ENCODE data around the gene CYTH1.

Gene CYTH1

GRCh38 chr17:78674595-78675315 lies 107.3 kb downstream of the CYTH1 start:
- Histone ChIP-seq H3K36me3 (ENCODE audit: insufficient read depth, low read length) (no peaks in the 10 kb centered on the region), H3K4me2 (ENCODE audit: low read length) (no peak overlapping the region), H4K20me1 (ENCODE audit: insufficient read depth, low read length) (no peaks in the 10 kb centered on the region), H3K9ac (ENCODE audit: low read length) (no peak overlapping the region), H3K9me3 (ENCODE audit: low read length) (no peaks in the 10 kb centered on the region), H3K4me3 (ENCODE audit: low read depth, low read length, poor library complexity, severe bottlenecking) (no peak overlapping the region), H3F3A (ENCODE audit: insufficient read depth, low read length) (no peaks in the 10 kb centered on the region), H3K79me2 (ENCODE audit: insufficient read depth, low read length) (no peaks in the 10 kb centered on the region), H3K27ac (ENCODE audit: low read depth, low read length, poor library complexity, severe bottlenecking) (no peak overlapping the region), H3K4me1 (ENCODE audit: insufficient read depth, low read length, severe bottlenecking) (no peaks in the 10 kb centered on the region), H3K9me2 (ENCODE audit: low read depth, low read length) (no peaks in the 10 kb centered on the region), H2AFZ (ENCODE audit: low read length) (no peak overlapping the region), H3K27me3 (ENCODE audit: insufficient read depth, low read length) (no peaks in the 10 kb centered on the region)
- no peak for TF ChIP-seq CTCF (IDR thresholded peaks at IDR 0.05; ENCODE audit: low read length)
- no peak for TF ChIP-seq EZH2 (IDR thresholded peaks at IDR 0.05; ENCODE audit: borderline replicate concordance, low read length)

GRCh38 chr17:78674156-78674555 lies 107.9 kb downstream of the CYTH1 start:
- H3K4me3 ChIP-seq (ENCODE audit: low read depth, low read length, poor library complexity, severe bottlenecking) = no peak overlapping the region
- H3K27ac ChIP-seq (ENCODE audit: low read depth, low read length, poor library complexity, severe bottlenecking) = no peak overlapping the region
- H3K36me3 ChIP-seq (ENCODE audit: insufficient read depth, low read length) = no peaks in the 10 kb centered on the region

GRCh38 chr17:78673395-78673794 lies 108.7 kb downstream of the CYTH1 start:
- Histone ChIP-seq H3K9me3 (ENCODE audit: low read length) (no peaks in the 10 kb centered on the region), H3K36me3 (ENCODE audit: insufficient read depth, low read length) (no peaks in the 10 kb centered on the region), H3F3A (ENCODE audit: insufficient read depth, low read length) (no peaks in the 10 kb centered on the region), H3K4me1 (ENCODE audit: insufficient read depth, low read length, severe bottlenecking) (no peaks in the 10 kb centered on the region), H3K4me3 (ENCODE audit: low read depth, low read length, poor library complexity, severe bottlenecking) (no peak overlapping the region), H3K9me2 (ENCODE audit: low read depth, low read length) (no peaks in the 10 kb centered on the region), H3K27me3 (ENCODE audit: insufficient read depth, low read length) (no peaks in the 10 kb centered on the region), H2AFZ (ENCODE audit: low read length) (no peak overlapping the region), H3K4me2 (ENCODE audit: low read length) (no peak overlapping the region), H3K27ac (ENCODE audit: low read depth, low read length, poor library complexity, severe bottlenecking) (no peak overlapping the region), H3K79me2 (ENCODE audit: insufficient read depth, low read length) (no peaks in the 10 kb centered on the region), H3K9ac (ENCODE audit: low read length) (no peak overlapping the region), H4K20me1 (ENCODE audit: insufficient read depth, low read length) (no peaks in the 10 kb centered on the region)
- TF ChIP-seq EZH2 (IDR thresholded peaks at IDR 0.05; ENCODE audit: borderline replicate concordance, low read length) = no peak
- TF ChIP-seq CTCF (IDR thresholded peaks at IDR 0.05; ENCODE audit: low read length) = no peak

More at GRCh38 chr17:78674156-78674555, 107.9 kb downstream of the CYTH1 start:
- H3F3A ChIP-seq (ENCODE audit: insufficient read depth, low read length) = no peaks in the 10 kb centered on the region
- no peak for TF ChIP-seq EZH2 (IDR thresholded peaks at IDR 0.05; ENCODE audit: borderline replicate concordance, low read length)
- H3K9me3 ChIP-seq (ENCODE audit: low read length) = no peaks in the 10 kb centered on the region
- no peak overlapping the region for H2AFZ ChIP-seq (ENCODE audit: low read length)
- H3K4me2 ChIP-seq (ENCODE audit: low read length) = no peak overlapping the region
- no peaks in the 10 kb centered on the region for H3K79me2 ChIP-seq (ENCODE audit: insufficient read depth, low read length)
- H4K20me1 ChIP-seq (ENCODE audit: insufficient read depth, low read length) = no peaks in the 10 kb centered on the region
- no peak overlapping the region for H3K9ac ChIP-seq (ENCODE audit: low read length)
- no peaks in the 10 kb centered on the region for H3K4me1 ChIP-seq (ENCODE audit: insufficient read depth, low read length, severe bottlenecking)
- H3K9me2 ChIP-seq (ENCODE audit: low read depth, low read length) = no peaks in the 10 kb centered on the region
- no peaks in the 10 kb centered on the region for H3K27me3 ChIP-seq (ENCODE audit: insufficient read depth, low read length)

GRCh38 chr17:78672871-78673371 lies 109.2 kb downstream of the CYTH1 start:
- H3K27me3 ChIP-seq (ENCODE audit: insufficient read depth, low read length) = no peaks in the 10 kb centered on the region
- no peaks in the 10 kb centered on the region for H3K4me1 ChIP-seq (ENCODE audit: insufficient read depth, low read length, severe bottlenecking)
- no peaks in the 10 kb centered on the region for H3K9me2 ChIP-seq (ENCODE audit: low read depth, low read length)
- H3K4me2 ChIP-seq (ENCODE audit: low read length) = no peak overlapping the region
- H3K79me2 ChIP-seq (ENCODE audit: insufficient read depth, low read length) = no peaks in the 10 kb centered on the region
- no peak overlapping the region for H3K27ac ChIP-seq (ENCODE audit: low read depth, low read length, poor library complexity, severe bottlenecking)
- no peaks in the 10 kb centered on the region for H3K9me3 ChIP-seq (ENCODE audit: low read length)
- no peak overlapping the region for H3K4me3 ChIP-seq (ENCODE audit: low read depth, low read length, poor library complexity, severe bottlenecking)
- no peaks in the 10 kb centered on the region for H3F3A ChIP-seq (ENCODE audit: insufficient read depth, low read length)
- H2AFZ ChIP-seq (ENCODE audit: low read length) = no peak overlapping the region
- TF ChIP-seq CTCF (IDR thresholded peaks at IDR 0.05; ENCODE audit: low read length) (no peak), EZH2 (IDR thresholded peaks at IDR 0.05; ENCODE audit: borderline replicate concordance, low read length) (no peak)
- H4K20me1 ChIP-seq (ENCODE audit: insufficient read depth, low read length) = no peaks in the 10 kb centered on the region
- no peak overlapping the region for H3K9ac ChIP-seq (ENCODE audit: low read length)
- H3K36me3 ChIP-seq (ENCODE audit: insufficient read depth, low read length) = no peaks in the 10 kb centered on the region
